ENCODE measurements around the gene GJA1.

GJA1 gene

DNA sequence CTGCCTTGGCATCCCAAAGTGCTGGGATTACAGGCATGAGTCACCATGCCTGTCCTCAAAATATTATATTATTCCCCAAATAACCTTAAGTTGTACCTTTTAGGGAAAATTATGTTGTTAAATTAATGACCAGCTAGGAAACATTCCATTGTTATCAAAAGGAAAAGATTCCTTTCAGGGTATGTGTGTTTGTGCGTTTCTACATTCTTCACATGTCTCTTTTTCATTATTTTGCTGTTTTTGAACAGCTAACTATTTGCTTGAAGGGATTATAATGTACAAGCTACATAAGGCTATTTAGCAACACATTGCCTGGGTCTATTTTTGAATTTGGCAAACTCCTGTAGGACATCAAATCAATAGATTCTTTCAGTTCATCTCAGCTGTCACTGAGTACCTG is 57.1 kb downstream of the GJA1 start:
- DNase-seq: no peak

DNA sequence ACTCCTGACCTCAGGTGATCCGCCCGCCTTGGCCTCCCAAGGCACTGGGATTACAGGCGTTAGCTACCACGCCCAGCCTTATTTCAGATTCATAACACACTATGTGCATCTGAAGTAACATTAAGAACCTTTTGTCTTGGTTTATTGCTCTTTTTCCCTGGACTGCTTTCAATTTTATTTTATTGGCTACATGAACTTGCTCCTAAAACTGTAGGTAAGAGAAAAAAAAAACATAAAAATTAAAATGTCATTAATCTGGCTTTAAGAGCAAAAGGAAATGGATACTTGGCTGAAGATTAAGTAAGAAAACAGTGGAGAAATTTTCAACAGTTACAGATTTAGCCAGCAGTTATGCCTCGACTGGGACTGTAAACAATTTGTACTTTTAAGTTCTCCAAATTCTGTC is 62.5 kb downstream of the GJA1 start:
- DNase-seq: no peak

DNA sequence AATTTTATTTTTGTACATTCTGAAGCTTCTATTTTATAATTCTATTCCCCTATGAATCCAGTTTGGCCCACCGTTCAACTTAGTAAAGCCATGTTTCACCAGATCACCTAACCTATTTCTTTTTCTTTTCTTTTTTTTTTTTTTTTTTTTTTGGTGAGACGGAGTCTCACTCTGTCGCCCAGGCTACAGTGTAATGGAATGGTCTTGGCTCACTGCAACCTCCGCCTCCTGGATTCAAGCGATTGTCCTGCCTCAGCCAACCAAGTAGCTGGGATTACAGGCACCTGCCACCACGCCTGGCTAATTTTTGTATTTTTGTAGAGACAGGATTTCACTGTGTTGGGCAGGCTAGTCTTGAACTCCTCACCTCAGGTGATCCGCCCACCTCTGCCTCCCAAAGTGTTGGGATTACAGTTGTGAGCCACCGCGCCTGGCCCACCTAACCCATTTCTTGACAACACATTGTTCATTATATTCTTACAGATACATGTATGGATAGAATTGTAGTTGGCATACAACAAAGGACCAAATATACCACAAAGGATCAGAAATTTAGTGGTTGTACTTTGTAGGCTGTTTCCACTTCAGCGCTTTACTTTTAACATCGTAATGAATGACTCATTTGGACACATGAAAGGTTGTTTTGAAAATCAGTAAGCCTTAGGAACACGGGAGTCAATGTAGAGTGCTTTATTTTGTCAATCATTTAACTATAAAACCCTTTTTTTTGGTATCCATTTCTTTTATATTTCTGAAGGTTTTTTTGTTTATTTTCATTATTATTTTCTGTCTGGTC is 63.2 kb downstream of the GJA1 start:
- no peak for DNase-seq
